HFFc6 (cell line): Measurements from ENCODE around the gene RBFOX1. TPM values are rescaled to one million over a fixed set of nuclear protein-coding genes. Genes with fewer than 3 reads are reported as not detected.
"Not testable (repeated sequence)": the region's sequence is repeated elsewhere in the genome, so short reads cannot be mapped to it uniquely, and the experiment has no call there.

Experiments used
- DNase-seq: peaks from one replicate; pipeline ENCODE4 v3.0.0-alpha.2; 2018
- H3K27ac Mint-ChIP-seq: 2 replicates; pipeline ENCODE4 v1.8.0; 2020; ENCODE audit warnings: mild to moderate bottlenecking, mixed read lengths
- H3K27me3 Mint-ChIP-seq: 2 replicates; pipeline ENCODE4 v1.8.0; 2021; ENCODE audit warnings: mild to moderate bottlenecking, moderate library complexity, mixed read lengths; ENCODE audit not compliant: insufficient read depth
- H3K36me3 Mint-ChIP-seq: 2 replicates; pipeline ENCODE4 v1.8.0; 2021; ENCODE audit warnings: low read depth, mixed read lengths
- H3K4me1 Mint-ChIP-seq: 2 replicates; pipeline ENCODE4 v1.8.0; 2020; ENCODE audit warnings: low read depth, mixed read lengths
- H3K4me3 Mint-ChIP-seq: 2 replicates; pipeline ENCODE4 v1.8.0; 2020; ENCODE audit warnings: mild to moderate bottlenecking, moderate library complexity, mixed read lengths
- H3K9me3 Mint-ChIP-seq: 2 replicates; pipeline ENCODE4 v1.8.0; 2020; ENCODE audit warnings: mild to moderate bottlenecking, mixed read lengths
- total RNA-seq, 6 experiments: library from RNA; stranded (reverse); fragmentation: NEBNext Ultra II Directional; extraction: Animal tissue kit (Norgen Biotek cat#: 25700); gene quantifications; 2 replicates in 1 of 6; 3 replicates in 5 of 6; pipeline ENCODE4 v1.2.3, GENCODE V29; 2021
- TF ChIP-seq, protein P1 (sequence below): fragments of 200-600 bp; sonication (generic); IDR thresholded peaks from 2 replicates; pipeline ENCODE4 v1.5.0; 2021; ENCODE audit warnings: antibody characterized with exemption, mild to moderate bottlenecking

Gene RBFOX1
- total RNA-seq, 6 experiments from 2014 or later: not detected

DNA sequence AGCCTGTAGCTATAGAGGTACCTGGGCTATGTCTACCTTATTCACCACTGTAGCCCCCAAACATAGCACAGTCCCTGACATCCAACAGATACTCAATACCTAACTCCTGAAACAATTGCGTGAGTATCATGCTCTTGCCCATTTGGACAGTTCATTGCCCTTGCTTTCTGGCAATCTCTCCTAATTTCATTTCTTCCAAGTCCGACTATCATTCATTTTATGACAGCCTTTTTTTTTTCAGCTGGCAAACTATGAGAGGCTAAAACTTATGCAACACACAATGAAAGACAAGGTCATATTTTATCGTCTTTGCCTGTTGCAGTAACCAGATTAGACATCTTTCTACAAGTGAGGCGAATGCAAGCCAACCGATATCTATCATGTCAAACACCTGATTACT is 169.2 kb downstream of the RBFOX1 start:
- no peak overlapping the region for H3K4me3 Mint-ChIP-seq

DNA sequence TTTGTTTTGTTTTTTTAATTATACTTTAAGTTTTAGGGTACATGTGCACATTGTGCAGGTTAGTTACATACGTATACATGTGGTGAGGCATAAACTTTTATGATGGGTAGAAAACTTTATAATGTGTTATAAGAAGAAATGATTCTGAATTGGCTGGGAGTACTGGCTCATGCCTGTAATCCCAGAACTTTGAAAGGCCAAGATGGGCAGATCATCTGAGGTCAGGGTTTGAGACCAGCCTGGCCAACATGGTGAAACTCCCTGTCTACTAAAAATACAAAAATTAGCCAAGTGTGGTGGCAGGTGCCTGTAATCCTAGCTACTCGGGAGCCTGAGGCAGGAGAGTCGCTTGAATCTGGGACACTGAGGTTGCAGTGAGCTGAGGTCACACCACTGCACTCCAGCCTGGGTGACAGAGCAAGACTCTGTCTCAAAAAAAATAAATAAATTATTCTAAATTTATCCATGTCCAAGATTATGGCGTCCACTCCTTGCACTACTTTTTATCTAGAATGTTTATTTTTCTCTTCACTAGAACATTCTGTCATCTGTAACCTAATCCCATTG is 170.0 kb downstream of the RBFOX1 start:
- H3K27me3 Mint-ChIP-seq, H3K4me3 Mint-ChIP-seq, H3K4me1 Mint-ChIP-seq, DNase-seq, H3K27ac Mint-ChIP-seq, H3K36me3 Mint-ChIP-seq: not testable (repeated sequence)
- peaks cover 42% of the 10 kb centered on the region for H3K9me3 Mint-ChIP-seq

More for the DNA sequence above, 169.2 kb downstream of the RBFOX1 start:
- no peak overlapping the region for H3K27ac Mint-ChIP-seq
- peaks cover 45% of the 10 kb centered on the region for H3K9me3 Mint-ChIP-seq
- H3K36me3 Mint-ChIP-seq: no peaks in the 10 kb centered on the region
- H3K4me1 Mint-ChIP-seq: no peaks in the 10 kb centered on the region
- peaks cover under 1% of the 10 kb centered on the region; the same call in 1 of the 2 replicates for H3K27me3 Mint-ChIP-seq
- DNase-seq: no peak
- TF ChIP-seq, protein P1, sequence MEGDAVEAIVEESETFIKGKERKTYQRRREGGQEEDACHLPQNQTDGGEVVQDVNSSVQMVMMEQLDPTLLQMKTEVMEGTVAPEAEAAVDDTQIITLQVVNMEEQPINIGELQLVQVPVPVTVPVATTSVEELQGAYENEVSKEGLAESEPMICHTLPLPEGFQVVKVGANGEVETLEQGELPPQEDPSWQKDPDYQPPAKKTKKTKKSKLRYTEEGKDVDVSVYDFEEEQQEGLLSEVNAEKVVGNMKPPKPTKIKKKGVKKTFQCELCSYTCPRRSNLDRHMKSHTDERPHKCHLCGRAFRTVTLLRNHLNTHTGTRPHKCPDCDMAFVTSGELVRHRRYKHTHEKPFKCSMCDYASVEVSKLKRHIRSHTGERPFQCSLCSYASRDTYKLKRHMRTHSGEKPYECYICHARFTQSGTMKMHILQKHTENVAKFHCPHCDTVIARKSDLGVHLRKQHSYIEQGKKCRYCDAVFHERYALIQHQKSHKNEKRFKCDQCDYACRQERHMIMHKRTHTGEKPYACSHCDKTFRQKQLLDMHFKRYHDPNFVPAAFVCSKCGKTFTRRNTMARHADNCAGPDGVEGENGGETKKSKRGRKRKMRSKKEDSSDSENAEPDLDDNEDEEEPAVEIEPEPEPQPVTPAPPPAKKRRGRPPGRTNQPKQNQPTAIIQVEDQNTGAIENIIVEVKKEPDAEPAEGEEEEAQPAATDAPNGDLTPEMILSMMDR: no peak

DNA sequence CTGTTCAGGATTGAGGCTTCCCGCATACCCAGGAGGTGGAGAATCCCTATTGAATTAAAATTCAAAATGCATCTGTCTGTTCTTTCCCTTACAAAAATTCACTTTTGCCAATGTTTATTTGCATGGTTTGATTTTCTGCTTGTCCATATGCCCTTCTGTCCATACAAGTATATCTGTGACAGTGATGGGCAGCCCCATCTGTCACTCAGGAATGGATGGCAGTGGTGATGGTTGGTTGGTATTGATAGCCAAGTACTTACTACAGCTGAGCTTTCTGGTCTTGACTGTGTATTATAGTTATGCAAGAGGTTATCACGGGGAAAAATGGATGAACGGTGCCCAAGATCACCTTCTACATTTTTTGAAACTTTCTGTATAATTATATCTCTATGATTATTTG is 171.0 kb downstream of the RBFOX1 start:
- Mint-ChIP-seq H3K36me3 (no peaks in the 10 kb centered on the region), H3K4me1 (no peaks in the 10 kb centered on the region), H3K27me3 (peaks cover 2% of the 10 kb centered on the region; the same call in 1 of the 2 replicates), H3K27ac (no peak overlapping the region), H3K4me3 (no peak overlapping the region), H3K9me3 (peaks cover 52% of the 10 kb centered on the region)
- TF ChIP-seq, protein P1: no peak
- no peak for DNase-seq

DNA sequence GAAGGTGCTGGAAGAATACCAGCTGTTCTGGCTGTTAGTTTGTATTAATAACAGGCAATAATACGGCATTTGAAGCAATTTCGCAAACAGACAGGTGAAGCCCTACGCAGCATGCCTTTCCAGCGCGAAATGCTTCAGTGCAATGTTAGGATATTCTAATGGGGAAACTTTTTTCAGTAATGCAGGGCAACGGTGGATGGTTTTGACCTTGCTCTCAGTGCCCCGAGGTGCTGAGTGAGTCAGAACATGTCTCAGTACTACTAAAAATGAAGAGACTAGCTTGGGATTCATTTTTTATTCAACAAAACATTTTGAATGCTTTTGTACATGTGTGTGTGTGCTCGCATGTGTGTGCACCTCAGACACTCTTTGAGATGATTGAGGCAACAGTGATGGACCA is 172.2 kb downstream of the RBFOX1 start:
- DNase-seq: no peak
- Mint-ChIP-seq H3K27ac (no peak overlapping the region), H3K27me3 (peaks cover 2% of the 10 kb centered on the region; the same call in 1 of the 2 replicates), H3K4me1 (no peaks in the 10 kb centered on the region), H3K4me3 (no peak overlapping the region), H3K9me3 (peaks cover 54% of the 10 kb centered on the region), H3K36me3 (no peaks in the 10 kb centered on the region)
- TF ChIP-seq, protein P1: no peak

DNA sequence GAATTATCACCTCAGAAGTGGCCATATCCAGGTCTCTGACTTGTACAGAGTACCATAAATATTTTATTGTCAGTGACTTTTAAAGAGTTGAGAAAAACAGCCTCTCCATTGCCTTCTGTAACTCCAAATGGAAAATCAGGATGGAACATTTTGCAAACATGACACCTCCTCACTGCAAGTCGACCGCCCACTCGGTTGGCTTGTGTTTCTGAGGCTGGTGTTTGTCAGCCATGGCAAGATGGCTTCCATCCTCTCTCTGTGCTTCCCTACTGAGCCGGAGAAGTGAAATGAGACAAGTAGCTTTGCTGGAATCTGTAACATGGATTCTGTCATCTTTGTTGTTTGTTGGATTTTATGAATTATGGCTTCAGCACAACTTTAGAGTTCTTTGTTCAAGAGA is 172.8 kb downstream of the RBFOX1 start:
- Mint-ChIP-seq H3K4me1 (no peaks in the 10 kb centered on the region), H3K4me3 (no peak overlapping the region), H3K27me3 (peaks cover 2% of the 10 kb centered on the region; the same call in 1 of the 2 replicates), H3K36me3 (no peaks in the 10 kb centered on the region), H3K9me3 (peaks cover 59% of the 10 kb centered on the region), H3K27ac (no peak overlapping the region)
- TF ChIP-seq, protein P1: no peak
- no peak for DNase-seq

DNA sequence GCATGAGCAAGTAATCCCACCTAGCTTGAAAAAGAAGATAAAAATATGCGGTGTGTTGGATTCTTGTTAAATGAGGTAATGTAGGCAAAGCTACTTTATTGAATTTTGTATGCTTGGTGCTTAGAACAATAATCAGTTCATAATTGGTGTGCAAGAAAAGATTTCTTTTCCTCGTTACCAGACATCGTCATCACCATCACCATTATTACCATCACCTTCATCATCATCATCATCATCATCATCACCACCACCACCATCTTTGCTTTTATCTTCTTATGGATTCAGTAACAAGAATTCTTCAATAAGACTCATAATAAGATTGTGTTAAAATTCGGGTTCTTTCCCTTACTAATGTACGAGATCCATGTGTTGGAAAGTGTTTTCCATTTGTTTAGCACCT is 173.7 kb downstream of the RBFOX1 start:
- DNase-seq: no peak
- H3K4me3 Mint-ChIP-seq: no peak overlapping the region
- peaks cover 53% of the 10 kb centered on the region for H3K9me3 Mint-ChIP-seq
- TF ChIP-seq, protein P1: no peak
- H3K36me3 Mint-ChIP-seq: no peaks in the 10 kb centered on the region
- H3K4me1 Mint-ChIP-seq: no peaks in the 10 kb centered on the region
- no peak overlapping the region for H3K27ac Mint-ChIP-seq
- peaks cover 2% of the 10 kb centered on the region; the same call in 1 of the 2 replicates for H3K27me3 Mint-ChIP-seq
